HG03342 (cell line): ENCODE results near the gene IQGAP2.

Source experiments
- ATAC-seq: cut with Tn5 transposase; IDR thresholded peaks from one replicate; pipeline ENCODE4 v1.9.1; 2021; ENCODE audit warnings: mild to moderate bottlenecking, moderate library complexity; ENCODE audit not compliant: unreplicated experiment

Gene IQGAP2

GRCh38 chr5:76696251-76696650, 293.2 kb downstream of the IQGAP2 start:
- ATAC-seq, result no peak

GRCh38 chr5:76697670-76698069, 294.6 kb downstream of the IQGAP2 start:
- no peak for ATAC-seq

GRCh38 chr5:76700571-76700970, 297.5 kb downstream of the IQGAP2 start:
- no peak for ATAC-seq

GRCh38 chr5:76701298-76701697, 298.2 kb downstream of the IQGAP2 start:
- no peak for ATAC-seq

GRCh38 chr5:76703707-76704106, 300.6 kb downstream of the IQGAP2 start:
- no peak for ATAC-seq

GRCh38 chr5:76704131-76704663, 301.1 kb downstream of the IQGAP2 start:
- ATAC-seq, result no peak

GRCh38 chr5:76705574-76705973, 302.5 kb downstream of the IQGAP2 start:
- no peak for ATAC-seq

GRCh38 chr5:76709762-76710161, 306.7 kb downstream of the IQGAP2 start:
- no peak for ATAC-seq

- no peak for ATAC-seq
These were observed 307.9 kb downstream of the IQGAP2 start for GRCh38 chr5:76710991-76711390.

GRCh38 chr5:76714751-76715485, 311.8 kb downstream of the IQGAP2 start:
- peak; percentile 6 for ATAC-seq

- ATAC-seq, result no peak
These were observed 312.3 kb downstream of the IQGAP2 start for GRCh38 chr5:76715486-76715735.

GRCh38 chr5:76715736-76716455, 312.8 kb downstream of the IQGAP2 start, which contains the start of gene F2R:
TSS of gene F2R (plus strand) at chr5:76716126. CDS start at chr5:76716308, 182 bp downstream.
- peak; percentile 54 for ATAC-seq

- no peak for ATAC-seq
These were observed 313.5 kb downstream of the IQGAP2 start for GRCh38 chr5:76716456-76717157.

- no peak for ATAC-seq
These were observed 314.4 kb downstream of the IQGAP2 start for GRCh38 chr5:76717222-76718083.

GRCh38 chr5:76718381-76718832, 315.3 kb downstream of the IQGAP2 start:
- ATAC-seq, result no peak

GRCh38 chr5:76718880-76719279, 315.8 kb downstream of the IQGAP2 start:
- ATAC-seq, result no peak

GRCh38 chr5:76720988-76721569, 318.0 kb downstream of the IQGAP2 start:
- ATAC-seq, result peak; percentile 92

GRCh38 chr5:76723266-76723665, 320.2 kb downstream of the IQGAP2 start:
- ATAC-seq, result no peak

GRCh38 chr5:76723906-76724305, 320.8 kb downstream of the IQGAP2 start:
- ATAC-seq, result no peak

- ATAC-seq, result no peak
These were observed 321.8 kb downstream of the IQGAP2 start for GRCh38 chr5:76724871-76725270.
